ENCODE data around the gene TMEM203. TPM values are rescaled to one million over a fixed set of nuclear protein-coding genes. Genes with fewer than 3 reads are reported as not detected.

TMEM203 gene
- total RNA-seq, 1 experiment from 2014 or later: 35.5 TPM

- peaks cover 37% of the 10 kb centered on the region; the same call in 1 of the 2 replicates for H3K27me3 ChIP-seq (ENCODE audit: insufficient read depth, low read length)
- no peak overlapping the region for H3K18ac ChIP-seq (ENCODE audit: insufficient read length, low read depth, low read length)
- peak overlapping the region; percentile 47 to 73; a peak in 4 of 5 replicates for H3K4me3 Mint-ChIP-seq
- no peak for DNase-seq
- no peak overlapping the region for H3K4ac ChIP-seq (ENCODE audit: low read depth, low read length)
- no peak overlapping the region for H3T11ph ChIP-seq (ENCODE audit: low read length)
- H3K14ac ChIP-seq (ENCODE audit: insufficient read depth, low read length): no peak overlapping the region
- H3K23ac ChIP-seq (ENCODE audit: insufficient read length, low read depth, low read length): no peak overlapping the region
- H3K27me3 Mint-ChIP-seq (ENCODE audit: low read depth): peaks cover 91% of the 10 kb centered on the region
- no peak overlapping the region for H3K27ac Mint-ChIP-seq
- H3K9ac ChIP-seq (ENCODE audit: extremely low read depth, insufficient read length, low read length): no peak overlapping the region
- peaks cover 4% of the 10 kb centered on the region for H3K23me2 ChIP-seq (ENCODE audit: insufficient read length, low read depth, low read length, poor library complexity, severe bottlenecking)
- H3K9me3 Mint-ChIP-seq: no peaks in the 10 kb centered on the region
- H3K4me1 Mint-ChIP-seq: peaks cover 3 to 7% of the 10 kb centered on the region in 2 experiments
- H3K9me3 ChIP-seq (ENCODE audit: control insufficient read depth, low read depth, low read length): no peaks in the 10 kb centered on the region
- H2BK5ac ChIP-seq (ENCODE audit: insufficient read length, low read length): no peak overlapping the region
- no peaks in the 10 kb centered on the region for H3K36me3 Mint-ChIP-seq (ENCODE audit: insufficient read depth in 1 of 3, low read depth in 3 of 3)
- H2AFZ ChIP-seq (ENCODE audit: low read length): no peak overlapping the region
- H2BK120ac ChIP-seq (ENCODE audit: low read depth, low read length, poor library complexity, severe bottlenecking): no peak overlapping the region
- no peaks in the 10 kb centered on the region for H3K79me1 ChIP-seq (ENCODE audit: insufficient read depth, low read depth, low read length, poor library complexity, severe bottlenecking)
- TF ChIP-seq, protein P1, sequence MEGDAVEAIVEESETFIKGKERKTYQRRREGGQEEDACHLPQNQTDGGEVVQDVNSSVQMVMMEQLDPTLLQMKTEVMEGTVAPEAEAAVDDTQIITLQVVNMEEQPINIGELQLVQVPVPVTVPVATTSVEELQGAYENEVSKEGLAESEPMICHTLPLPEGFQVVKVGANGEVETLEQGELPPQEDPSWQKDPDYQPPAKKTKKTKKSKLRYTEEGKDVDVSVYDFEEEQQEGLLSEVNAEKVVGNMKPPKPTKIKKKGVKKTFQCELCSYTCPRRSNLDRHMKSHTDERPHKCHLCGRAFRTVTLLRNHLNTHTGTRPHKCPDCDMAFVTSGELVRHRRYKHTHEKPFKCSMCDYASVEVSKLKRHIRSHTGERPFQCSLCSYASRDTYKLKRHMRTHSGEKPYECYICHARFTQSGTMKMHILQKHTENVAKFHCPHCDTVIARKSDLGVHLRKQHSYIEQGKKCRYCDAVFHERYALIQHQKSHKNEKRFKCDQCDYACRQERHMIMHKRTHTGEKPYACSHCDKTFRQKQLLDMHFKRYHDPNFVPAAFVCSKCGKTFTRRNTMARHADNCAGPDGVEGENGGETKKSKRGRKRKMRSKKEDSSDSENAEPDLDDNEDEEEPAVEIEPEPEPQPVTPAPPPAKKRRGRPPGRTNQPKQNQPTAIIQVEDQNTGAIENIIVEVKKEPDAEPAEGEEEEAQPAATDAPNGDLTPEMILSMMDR (conservative IDR thresholded peaks at IDR 0.05): no peak
- H3K4me2 ChIP-seq (ENCODE audit: insufficient read depth, insufficient read length, low read length): peak overlapping the region; percentile 68
- no CpG with 5 or more reads among the region's 36 CpGs for WGBS (ENCODE audit: extremely low coverage, insufficient read length, low lambda C conversion rate)
- no peak overlapping the region for H3K27ac ChIP-seq (ENCODE audit: insufficient read length, low read depth, low read length)
- H2BK12ac ChIP-seq (ENCODE audit: insufficient read length, low read depth, low read length): no peak overlapping the region
- H3K56ac ChIP-seq (ENCODE audit: insufficient read length, low read depth, low read length): no peak overlapping the region
- no peak overlapping the region for H4K5ac ChIP-seq (ENCODE audit: insufficient read length, low read depth, low read length)
- no peak overlapping the region for H2AK5ac ChIP-seq (ENCODE audit: insufficient read length, low read length)
- no peak overlapping the region for H4K8ac ChIP-seq (replicated peaks; ENCODE audit: insufficient read length, low read depth, low read length)
- H4K91ac ChIP-seq (ENCODE audit: insufficient read length, low read depth, low read length): no peak overlapping the region
- no peaks in the 10 kb centered on the region for H3K4me1 ChIP-seq (ENCODE audit: insufficient read depth, low read length)
- no peak overlapping the region for H2BK15ac ChIP-seq (ENCODE audit: low read depth, low read length)
- no peaks in the 10 kb centered on the region for H3K79me2 ChIP-seq (ENCODE audit: insufficient read depth, low read length)
- no peaks in the 10 kb centered on the region for H4K20me1 ChIP-seq (ENCODE audit: control insufficient read depth, insufficient read depth, insufficient read length)
- no peak overlapping the region for H2BK20ac ChIP-seq (ENCODE audit: low read depth, low read length, poor library complexity, severe bottlenecking)
Measured at GRCh38 chr9:137168573-137168903, 36.9 kb downstream of the TMEM203 start.
